Activated CD4-positive, CD25-positive, alpha-beta regulatory T cell (primary cell): ENCODE data around the gene INSC.

Experiments used
- DNase-seq, 4 experiments: peaks; one replicate each; lab custom pipeline; 2025; lab: John Stamatoyannopoulos, UW

INSC gene

DNA sequence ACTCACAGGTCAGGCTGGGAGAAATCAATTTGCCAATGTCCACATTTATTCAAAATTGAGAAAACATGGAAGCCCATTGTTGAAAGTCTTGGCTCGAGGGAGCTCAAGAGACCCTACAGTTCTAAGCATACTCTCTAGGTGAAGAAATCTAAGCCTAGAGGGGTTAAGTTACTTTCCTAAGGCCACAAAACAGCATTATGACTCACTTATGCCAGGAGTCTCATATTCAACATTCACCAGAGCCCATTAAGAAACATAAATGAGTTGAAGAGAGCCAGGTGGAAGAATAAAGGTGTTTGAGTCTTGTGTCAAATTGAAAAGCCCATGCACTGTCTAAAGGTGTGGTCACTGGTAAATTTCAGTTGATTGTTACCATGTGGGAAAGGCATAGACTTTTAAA is 108.1 kb downstream of the INSC start:
- no peak for DNase-seq

DNA sequence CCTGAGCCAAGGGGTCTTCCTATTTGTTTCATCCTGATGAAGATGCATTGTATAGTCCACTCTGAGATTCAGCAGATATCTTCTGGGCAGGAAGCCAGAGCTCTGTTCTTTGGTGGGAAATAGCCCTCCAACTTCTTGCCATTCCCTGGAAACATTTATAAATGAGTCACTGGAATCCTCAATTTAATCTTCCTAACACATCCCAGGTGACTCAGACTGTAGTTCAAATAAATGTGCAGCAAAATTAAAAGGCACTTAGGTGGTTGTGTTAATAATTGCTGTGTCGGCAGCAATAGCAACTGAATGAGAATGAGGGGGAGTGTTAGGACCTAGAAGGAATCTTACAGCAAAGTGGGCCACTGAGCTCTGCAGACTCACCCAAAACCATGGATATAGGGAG is 108.6 kb downstream of the INSC start:
- DNase-seq, result no peak

DNA sequence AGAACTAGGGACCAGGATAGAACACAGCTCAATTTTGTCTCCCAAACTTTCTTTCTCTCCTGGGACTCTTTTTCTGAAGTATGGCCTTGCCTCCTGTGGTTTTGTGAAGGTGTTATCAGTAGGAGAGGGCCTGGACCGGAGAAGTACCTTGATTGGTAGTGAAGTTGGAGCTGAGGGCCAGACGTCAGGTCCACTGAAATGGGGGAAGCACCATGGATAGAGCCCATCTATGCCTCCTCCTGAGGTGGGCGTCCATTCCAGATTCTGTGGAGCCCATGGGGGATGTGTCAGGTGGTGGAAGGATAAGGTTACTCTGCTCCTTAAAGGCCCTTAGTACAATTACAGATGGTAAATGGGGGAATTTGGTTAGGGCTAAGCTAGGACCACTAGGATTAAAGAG is 109.7 kb downstream of the INSC start:
- DNase-seq, result no peak

DNA sequence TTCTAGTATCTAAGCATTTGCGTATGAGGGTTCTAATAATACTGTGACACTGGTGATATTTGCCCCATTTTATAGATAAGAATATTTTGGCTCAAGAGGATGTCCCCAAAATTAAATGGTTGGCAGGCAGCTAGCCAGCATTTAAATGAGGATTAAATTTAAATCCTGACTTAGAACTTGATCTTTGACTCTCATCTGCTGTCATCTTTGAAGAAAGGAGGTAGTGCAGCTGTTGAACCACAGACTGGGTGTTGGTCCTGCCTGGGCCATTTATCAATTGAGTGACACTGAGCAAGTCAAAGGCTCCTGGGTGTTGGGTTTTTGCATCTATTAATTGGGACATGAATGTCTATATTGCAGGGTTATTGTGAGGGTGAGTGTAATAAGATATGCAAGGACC is 112.3 kb downstream of the INSC start:
- DNase-seq, result no peak

- DNase-seq, result no peak
Measured at GRCh38 chr11:15228331-15228849, 113.7 kb downstream of the INSC start.

DNA sequence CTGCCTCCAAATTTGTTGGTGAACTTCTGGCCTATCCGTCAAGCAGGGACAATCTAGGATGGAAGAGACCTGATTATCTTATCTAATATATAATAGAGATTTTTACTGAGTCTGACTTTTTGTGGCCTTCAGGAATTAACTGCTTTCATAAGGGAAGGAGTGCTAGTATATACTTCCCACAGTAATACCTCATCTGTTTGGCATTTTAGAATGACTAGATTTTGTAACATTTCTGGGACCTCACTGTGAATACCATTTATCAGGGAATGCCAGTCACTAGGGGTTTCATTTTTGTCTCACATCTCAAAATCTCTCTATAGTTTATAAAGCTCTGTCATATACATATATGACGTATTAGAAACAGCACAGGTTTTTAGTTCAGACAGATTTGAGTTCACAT is 114.3 kb downstream of the INSC start:
- DNase-seq, result no peak

DNA sequence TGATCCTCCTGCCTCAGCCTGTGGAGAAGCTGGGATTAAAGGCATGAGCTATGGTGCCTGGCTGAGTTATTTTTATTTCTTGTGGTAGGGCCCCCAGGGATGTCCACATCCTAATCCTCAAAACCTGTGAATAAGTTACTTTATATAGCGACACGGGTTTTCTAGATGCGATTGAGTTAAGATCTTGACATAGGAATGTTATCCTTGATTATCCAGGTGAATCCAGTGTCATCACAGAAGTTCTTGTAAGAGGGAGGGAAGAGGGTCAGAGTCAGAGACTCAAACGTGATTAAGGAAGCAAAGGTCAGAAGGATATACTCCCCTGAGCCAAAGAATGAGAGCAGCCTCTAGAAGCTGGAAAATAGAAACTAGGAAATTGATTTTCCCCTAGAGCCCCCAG is 117.8 kb downstream of the INSC start:
- DNase-seq, result no peak

- no peak for DNase-seq
Measured at GRCh38 chr11:15233371-15234165, 118.8 kb downstream of the INSC start.

- no peak for DNase-seq
Measured at GRCh38 chr11:15234796-15235195, 120.1 kb downstream of the INSC start.

DNA sequence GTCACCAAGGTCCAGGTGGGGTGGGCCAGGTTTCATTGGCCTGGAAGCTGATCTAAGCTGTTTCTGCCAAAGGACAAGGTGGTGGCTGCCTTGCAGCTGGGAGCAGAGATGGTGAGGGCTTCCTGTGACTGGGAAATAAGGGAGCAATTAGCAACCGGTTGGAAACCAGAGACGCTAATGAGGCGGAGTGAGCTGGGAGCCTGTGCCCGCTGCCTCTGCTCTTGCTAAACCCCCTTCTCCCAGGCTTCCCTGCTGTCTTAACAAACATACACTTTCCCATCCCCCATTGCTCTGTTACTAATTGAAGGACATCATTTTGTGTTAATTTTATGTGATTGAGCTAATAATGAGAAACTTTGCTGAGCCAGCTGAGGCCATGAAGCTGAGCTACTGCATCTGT is 121.8 kb downstream of the INSC start:
- DNase-seq, result no peak

GRCh38 chr11:15238856-15239255 is 124.1 kb downstream of the INSC start:
- no peak for DNase-seq

- no peak for DNase-seq
Measured at GRCh38 chr11:15248749-15249148, 134.0 kb downstream of the INSC start.

GRCh38 chr11:15258433-15259165 is 143.9 kb downstream of the INSC start:
- DNase-seq, result no peak

GRCh38 chr11:15266999-15267398 is 152.3 kb downstream of the INSC start:
- no peak for DNase-seq

GRCh38 chr11:15268598-15268997 is 153.9 kb downstream of the INSC start:
- DNase-seq, result no peak

DNA sequence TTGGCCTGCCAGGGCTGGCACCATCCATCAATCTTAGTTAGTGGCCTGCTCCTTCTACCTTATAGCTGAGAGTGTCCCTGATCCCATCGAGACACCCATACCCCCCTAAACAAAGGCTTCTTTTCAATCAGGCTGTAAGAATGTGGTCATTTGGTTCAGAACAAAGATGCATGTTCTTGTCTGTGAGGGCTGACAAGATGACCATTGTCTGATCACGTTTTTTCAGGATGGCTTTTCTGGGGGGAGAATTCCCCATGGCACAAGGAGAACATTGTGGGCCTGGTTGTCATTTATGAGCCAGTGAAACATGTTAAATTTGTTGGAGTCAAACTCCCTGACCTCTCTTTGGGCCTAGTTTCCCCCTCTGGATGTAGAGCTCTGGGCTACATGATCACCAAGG is 160.4 kb downstream of the INSC start:
- no peak for DNase-seq

DNA sequence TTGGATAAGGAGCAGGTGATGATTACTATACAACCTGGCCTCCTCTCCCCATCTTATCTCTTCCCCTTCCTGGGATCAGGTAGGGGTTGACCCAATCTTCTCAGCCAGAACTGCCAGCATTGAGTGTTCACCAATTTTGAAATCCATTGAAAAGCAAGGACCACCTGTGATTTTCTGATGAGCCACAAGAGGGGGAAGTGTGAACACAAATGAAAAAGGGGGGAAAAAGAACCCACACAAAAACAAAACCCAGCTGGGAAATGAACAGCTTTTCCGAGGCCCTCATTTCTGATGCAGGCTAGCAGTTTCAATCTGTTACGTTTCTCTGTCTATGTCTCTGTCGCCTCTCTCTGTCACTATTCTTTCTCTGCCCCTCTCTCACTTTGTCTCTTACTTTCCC is 161.9 kb downstream of the INSC start:
- DNase-seq, result no peak

DNA sequence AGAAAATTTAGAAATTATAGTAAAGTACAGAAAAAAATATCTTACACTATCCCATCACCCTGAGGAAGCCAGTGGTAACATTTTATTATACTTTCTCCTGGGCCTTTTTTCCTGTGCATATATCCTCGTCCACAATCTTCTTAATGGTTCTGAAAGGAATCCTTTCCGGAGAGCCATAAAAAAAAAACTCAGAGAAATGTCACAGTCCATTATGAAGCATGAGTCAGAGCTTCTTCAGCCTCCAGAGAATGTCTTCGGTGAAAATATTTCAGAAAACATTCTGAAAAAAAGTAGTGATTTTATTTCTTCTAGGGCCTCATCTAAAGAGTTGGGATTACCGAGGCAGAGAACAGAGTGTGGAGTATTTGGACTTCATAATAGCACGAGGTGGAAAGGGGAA is 163.4 kb downstream of the INSC start:
- no peak for DNase-seq

GRCh38 chr11:15280393-15280792 is 165.7 kb downstream of the INSC start:
- no peak for DNase-seq

DNA sequence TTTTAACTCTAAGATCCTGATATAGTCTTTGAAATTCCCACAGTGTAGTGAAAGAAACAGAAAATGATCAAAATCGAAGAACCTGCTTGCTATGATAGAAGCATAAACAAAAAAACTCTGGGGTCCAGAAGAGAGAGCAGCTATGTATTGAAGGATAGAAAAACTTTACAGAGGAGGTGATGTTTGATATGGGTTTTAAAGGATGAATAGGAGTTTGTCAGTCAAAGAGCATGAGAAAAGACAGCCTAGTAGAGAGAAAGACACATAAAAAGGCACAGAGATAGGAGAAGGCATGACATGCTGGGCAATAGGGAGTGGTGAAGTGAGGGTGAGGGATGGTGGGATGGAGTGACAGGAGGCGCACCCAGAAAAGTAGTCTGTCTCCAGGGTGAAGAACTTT is 168.0 kb downstream of the INSC start:
- no peak for DNase-seq

GRCh38 chr11:15286465-15286864 is 171.7 kb downstream of the INSC start:
- no peak for DNase-seq

GRCh38 chr11:15288863-15289262 is 174.1 kb downstream of the INSC start:
- DNase-seq, result no peak

DNA sequence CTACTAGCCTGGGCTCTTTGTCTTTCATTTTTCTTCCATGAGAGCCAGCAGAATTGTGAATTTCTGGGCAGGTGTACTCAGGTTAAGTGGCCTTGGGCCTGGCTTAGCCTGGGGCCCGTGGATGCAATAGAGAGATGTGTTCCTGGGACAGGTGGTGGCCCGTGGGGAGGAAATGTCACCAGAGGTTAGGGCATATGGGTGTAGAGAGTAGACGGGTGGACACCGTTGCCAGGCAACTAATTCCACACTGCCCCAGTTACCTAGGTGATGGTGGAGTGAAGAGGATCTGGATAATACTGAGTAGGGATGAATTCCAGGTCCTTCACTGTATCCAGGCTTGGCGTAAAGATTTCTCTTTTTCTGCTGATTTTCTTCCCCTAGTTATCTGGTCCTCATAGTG is 175.0 kb downstream of the INSC start:
- DNase-seq, result no peak
